ENCODE measurements around the gene TFB2M.
A peak's percentile ranks its signal among the peaks of the same experiment; 100 is the strongest.
"Not testable (repeated sequence)": the region's sequence is repeated elsewhere in the genome, so short reads cannot be mapped to it uniquely, and the experiment has no call there.

Gene TFB2M

GRCh38 chr1:246566813-246567645, 968 bp upstream of the TFB2M start:
- TF ChIP-seq CTCF (IDR thresholded peaks at IDR 0.05; ENCODE audit: low read length, missing control alignments) = no peak
- DNase-seq (ENCODE audit: low read depth) = peak; percentile 76
- H3K4me3 ChIP-seq (replicated peaks; ENCODE audit: low read depth, low read length) = peak overlapping the region; percentile 99

- DNase-seq (ENCODE audit: low read depth) = peak; percentile 64
- H3K4me3 ChIP-seq (replicated peaks; ENCODE audit: low read depth, low read length) = peak overlapping the region; percentile 99
- no peak for TF ChIP-seq CTCF (IDR thresholded peaks at IDR 0.05; ENCODE audit: low read length, missing control alignments)
Observed at GRCh38 chr1:246565751-246566127, 322 bp downstream of the TFB2M start.

GRCh38 chr1:246564839-246565750, 966 bp downstream of the TFB2M start:
- TF ChIP-seq CTCF (IDR thresholded peaks at IDR 0.05; ENCODE audit: low read length, missing control alignments) = no peak
- no peak for DNase-seq (ENCODE audit: low read depth)
- peak overlapping the region; percentile 99 for H3K4me3 ChIP-seq (replicated peaks; ENCODE audit: low read depth, low read length)

- not testable (repeated sequence) for H3K4me3 ChIP-seq (replicated peaks; ENCODE audit: low read depth, low read length); DNase-seq (ENCODE audit: low read depth)
Observed at GRCh38 chr1:246560833-246561232, 5.2 kb downstream of the TFB2M start.

DNA sequence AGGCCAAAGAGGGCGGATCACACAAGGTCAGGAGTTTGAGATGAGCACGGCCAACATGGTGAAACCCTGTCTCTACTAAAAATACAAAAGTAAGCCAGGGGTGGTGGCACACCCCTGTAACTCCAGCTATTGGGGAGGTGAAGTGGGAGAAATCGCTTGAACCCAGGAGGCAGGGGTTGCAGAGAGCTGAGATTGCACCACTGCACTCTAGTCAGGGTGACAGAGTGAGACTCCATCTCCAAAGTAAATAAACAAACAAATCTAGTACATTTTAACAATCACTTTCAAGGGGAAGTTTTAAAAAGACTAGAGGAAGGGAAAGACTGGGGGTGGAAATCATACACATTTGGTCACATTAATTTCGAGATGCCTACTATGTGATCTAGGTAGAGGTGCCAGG, 6.8 kb downstream of the TFB2M start:
- no peak overlapping the region for H3K4me3 ChIP-seq (replicated peaks; ENCODE audit: low read depth, low read length)
- no peak for TF ChIP-seq CTCF (IDR thresholded peaks at IDR 0.05; ENCODE audit: low read length, missing control alignments)
- no peak for DNase-seq (ENCODE audit: low read depth)

DNA sequence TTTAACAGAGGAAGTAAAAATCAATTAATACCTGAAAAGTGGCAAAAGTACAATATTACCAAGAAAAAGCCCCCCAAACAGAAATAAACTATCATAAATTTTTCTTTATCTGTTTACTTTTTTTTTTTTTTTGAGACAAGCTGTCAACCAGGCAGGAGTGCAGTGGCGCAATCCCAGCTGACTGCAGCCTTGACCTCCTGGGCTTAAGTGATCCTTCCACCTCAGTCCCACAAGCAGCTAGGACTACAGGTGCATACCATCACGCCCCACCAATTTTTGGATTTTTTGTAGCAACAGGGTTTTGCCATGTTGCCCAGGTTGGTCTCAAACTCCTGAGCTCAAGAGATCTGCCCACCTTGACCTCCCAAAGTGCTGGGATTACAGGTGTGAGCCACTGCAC, 8.0 kb downstream of the TFB2M start:
- no peak for TF ChIP-seq CTCF (IDR thresholded peaks at IDR 0.05; ENCODE audit: low read length, missing control alignments)
- H3K4me3 ChIP-seq (replicated peaks; ENCODE audit: low read depth, low read length) = no peak overlapping the region
- DNase-seq (ENCODE audit: low read depth) = no peak

DNA sequence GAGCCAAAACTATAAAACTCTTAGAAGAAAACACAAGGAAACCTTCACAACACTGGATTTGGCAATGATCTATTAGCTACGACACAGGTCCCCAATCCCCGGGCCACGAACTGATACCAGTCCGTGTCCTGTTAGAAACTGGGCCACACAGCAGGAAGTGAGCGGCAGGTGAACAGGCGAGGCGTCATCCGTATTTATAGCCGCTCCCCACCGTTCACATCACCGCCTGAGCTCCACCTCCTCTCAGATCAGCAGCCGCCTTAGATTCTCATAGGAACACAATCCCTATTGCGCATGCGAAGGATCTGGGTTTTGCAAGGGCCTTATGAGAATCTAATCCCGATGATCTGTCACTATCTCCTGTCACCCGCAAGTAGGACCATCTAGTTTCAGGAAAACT, 11.9 kb downstream of the TFB2M start:
- no peak for TF ChIP-seq CTCF (IDR thresholded peaks at IDR 0.05; ENCODE audit: low read length, missing control alignments)
- H3K4me3 ChIP-seq (replicated peaks; ENCODE audit: low read depth, low read length) = no peak overlapping the region
- no peak for DNase-seq (ENCODE audit: low read depth)
